ELF-1 (cell line): ENCODE results near the gene GALNT18.
"Not testable (repeated sequence)": the region's sequence is repeated elsewhere in the genome, so short reads cannot be mapped to it uniquely, and the experiment has no call there.

Experiments used
- DNase-seq: peaks from one replicate; pipeline ENCODE4 v3.0.0-alpha.2; 2016; ENCODE audit warnings: low read depth, low spot score

GALNT18 gene

DNA sequence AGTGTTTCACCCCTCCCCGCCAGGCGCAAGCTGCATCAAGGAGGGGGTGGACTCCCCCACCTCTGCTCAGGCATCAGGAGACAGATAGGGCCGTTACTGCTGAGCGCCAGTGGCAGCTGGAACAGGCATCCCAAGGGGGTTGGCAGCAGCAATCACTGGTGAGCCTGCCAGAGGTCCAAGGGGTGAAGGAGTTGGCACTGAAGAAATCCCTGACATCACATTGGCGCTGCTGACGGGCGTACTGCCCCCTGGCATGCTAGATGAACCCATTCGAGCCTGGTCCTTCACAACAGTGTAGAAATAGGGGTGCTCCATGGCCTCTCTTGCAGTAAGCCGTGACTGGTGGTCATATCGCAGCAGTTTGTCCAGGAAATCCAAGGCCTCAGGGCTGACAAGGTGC, 270.0 kb downstream of the GALNT18 start:
- DNase-seq, result not testable (repeated sequence)

DNA sequence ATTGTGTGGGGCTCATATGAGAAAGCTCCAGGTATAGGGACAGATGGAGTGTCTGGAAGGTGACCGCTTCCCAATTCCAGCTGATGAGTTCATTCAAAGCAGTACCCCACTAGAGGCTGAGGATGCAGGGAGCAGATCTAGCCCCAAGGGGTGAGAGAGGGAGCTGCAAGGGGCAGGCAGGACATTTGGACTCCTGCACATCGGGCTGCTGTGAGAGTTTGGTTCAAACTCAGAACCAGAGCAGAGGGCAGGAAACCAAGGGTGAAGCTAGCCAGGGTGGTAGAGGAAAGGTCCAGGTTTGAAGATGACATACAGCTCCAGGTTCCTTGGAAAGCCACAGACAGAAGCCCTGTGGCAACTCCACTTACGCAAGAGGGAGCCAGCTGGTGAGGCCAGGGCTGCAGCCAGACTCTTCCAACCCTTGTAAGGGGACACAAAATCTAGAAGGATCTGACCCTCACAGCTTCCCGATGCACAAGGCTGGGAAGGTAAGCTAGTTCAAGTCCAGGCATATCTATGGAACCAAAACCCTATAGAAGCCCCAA, 270.7 kb downstream of the GALNT18 start:
- no peak for DNase-seq

DNA sequence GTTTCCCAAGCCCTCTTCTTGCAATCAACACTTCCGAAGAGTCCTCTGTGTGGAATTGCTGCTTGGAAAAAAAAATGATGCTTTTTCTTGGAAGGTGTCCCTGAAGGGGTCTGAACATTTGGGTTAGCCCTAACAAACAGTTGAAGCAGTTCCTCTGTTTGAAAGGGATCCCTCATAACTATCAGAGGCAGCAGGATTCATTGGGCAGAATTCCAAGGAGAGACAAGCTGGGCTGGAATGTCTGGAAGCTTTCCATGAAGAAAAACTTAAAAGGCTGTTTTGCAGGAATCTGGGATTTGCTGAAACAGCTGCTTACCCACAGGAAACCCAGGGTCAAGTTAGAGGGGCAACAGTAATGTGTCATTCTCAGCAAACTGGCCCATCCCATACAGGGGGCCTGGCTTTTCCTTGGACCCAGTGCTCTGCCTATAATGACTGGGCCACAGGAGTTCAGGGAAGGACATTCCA, 271.9 kb downstream of the GALNT18 start:
- no peak for DNase-seq

DNA sequence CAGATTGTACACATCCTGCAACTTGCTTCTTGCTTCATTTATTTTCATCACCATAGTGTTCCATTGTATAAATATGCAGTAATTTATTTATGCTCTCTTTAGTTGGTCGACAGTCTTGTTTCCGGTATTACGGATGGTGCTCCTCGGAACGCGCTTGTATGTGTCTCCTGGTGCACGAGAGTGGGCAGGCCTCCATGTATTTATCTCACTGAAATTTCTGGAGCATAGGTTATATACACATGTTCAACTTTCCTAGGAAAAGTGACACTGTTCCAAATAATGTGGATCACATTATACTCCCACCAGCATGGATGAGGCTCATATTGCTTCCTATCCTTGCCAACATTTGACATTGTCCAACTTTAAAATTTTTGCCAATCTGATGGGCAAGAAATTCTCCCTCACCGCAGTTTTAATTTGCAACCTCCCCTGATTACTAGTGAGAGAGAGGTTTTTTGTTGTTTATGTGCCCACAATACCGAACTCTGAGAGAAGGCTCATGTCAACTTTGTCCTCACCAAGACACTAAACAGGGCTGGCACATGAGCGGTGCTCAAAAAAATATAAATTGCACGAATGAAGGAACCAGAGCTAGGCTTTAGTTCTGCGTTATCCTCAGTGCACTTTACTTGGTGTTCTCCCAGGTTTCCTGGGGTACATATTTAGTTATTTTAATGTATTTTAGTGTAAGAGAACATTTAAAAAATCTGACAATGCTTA, 272.5 kb downstream of the GALNT18 start:
- no peak for DNase-seq

DNA sequence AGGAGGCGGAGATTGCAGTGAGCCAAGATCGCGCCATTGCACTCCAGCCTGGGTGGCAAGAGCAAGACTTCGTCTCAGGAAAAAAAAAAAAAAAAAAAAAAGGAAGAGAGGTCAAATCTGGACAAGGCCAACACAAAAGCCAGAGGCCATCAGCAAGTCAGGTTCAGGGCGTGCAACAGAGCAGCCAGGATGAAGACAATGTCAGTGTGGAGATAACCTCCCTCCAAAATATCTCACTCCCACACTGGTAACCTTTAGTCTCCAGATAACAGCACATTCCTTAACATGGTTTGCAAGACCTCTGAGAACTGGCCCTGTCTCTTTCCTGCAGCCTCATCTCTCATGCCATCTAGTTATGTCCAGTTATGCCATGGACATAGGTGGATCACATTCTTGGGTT, 273.5 kb downstream of the GALNT18 start:
- no peak for DNase-seq

DNA sequence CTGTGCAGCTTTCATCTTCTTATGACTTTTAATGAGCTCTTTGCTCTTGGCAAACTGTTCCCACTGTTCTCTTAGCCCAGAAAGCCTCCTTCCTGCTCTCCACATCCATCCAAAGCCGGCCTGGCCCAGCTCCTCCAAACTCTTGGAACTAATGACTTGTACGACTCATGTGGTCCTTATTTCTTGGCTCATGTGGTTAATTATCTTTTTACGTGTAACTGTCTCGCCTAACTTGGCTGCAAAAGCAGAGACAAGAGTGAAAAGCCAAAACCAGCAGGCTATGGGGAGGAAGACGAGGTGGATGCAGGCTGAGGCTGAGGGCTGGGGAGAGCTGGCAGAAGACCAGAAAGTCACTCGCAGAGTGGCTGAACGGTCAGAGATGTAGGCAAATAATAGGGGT, 274.2 kb downstream of the GALNT18 start:
- no peak for DNase-seq

DNA sequence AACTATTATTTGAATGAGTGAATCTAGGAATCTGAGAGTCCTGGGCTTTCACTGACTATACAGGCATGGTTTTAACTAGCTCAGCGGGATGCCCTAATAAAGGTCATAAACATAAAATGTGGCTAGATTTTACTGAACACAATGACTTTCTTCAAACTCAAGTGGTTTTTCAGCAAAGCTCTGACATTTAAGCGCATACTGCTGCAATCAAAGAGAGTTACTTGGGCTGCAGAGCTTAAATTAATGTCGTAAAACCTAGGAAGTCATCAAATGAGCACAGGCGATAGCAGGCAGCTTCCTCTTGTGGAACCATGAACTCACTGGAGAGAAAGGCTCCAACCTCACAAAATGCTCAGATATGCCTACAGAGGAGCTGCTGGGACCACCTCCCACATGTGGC, 275.5 kb downstream of the GALNT18 start:
- DNase-seq, result no peak

DNA sequence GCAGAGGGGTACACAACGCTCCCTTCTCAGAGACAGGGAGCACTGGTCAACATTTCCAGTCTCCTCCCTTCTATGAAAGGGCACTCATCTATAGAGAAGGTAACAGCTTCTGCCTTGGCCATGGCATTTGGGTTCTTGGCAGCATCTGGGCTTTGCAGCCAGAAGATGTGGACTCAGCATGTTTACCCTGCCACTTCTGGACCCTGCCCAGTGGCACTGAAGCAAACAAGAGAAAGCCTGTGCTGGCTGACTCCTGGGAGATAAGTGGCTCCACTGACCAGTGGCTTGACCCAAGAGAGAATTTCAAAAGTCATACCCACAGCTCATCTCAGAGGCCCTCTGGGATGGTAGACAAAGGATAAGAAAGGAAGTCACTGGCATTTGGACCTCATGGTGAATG, 276.7 kb downstream of the GALNT18 start:
- no peak for DNase-seq

DNA sequence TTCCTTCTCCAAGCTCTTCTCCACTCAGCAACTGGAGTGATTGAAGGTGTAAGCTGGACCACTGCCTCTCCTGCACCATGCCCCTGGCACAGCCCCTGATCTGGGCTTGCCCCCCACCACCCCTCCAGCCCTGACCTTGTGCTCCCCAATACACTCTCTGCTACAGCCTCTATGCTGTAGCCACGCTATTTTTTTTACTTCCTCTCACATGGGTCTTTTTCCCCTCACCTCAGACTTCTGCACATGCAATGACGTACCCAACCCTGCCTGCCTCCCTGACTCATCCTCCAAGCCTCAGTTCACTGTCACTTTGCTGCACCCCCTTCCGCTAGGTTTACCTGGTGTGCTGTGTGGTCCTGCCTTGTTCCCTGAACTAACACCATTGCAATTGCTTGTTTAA, 277.8 kb downstream of the GALNT18 start:
- no peak for DNase-seq

DNA sequence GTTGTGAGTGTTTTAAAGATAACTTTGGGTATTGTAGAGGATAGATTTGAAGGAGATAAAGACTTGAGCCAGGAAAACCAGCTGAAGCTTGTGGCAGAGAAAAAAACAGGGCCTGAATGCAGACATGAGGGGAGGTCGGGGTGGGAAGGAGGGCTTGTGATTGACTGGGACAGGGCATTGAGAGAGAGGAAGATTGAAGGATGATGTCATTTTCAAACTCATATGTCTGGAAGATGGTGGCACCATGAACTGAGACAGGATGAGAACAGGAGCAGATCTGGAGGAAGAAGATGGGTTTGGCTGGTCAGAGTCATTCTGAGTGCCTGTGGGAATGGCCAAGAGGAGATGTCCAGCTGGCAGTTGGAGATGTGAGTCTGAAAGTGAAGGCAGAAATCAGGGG, 283.5 kb downstream of the GALNT18 start:
- DNase-seq, result no peak

DNA sequence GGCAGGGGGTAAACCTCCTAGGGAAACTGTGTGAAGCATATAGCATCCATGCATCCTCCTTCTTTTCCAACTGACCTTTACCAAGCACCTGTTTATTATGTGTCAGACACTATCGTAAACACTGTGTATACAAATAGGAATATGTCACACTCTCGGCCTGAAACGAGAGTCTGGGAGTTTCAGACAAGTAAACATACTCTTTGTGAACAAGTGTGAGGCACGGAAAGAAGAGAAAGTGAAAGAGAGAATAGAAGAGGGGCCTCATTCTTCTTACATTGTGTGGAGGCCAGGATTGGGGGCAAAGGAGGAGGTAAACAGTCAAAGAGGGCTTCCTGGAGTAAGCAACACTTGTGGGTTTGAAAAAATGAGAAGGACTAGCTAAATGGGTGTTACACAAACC, 285.1 kb downstream of the GALNT18 start:
- no peak for DNase-seq

DNA sequence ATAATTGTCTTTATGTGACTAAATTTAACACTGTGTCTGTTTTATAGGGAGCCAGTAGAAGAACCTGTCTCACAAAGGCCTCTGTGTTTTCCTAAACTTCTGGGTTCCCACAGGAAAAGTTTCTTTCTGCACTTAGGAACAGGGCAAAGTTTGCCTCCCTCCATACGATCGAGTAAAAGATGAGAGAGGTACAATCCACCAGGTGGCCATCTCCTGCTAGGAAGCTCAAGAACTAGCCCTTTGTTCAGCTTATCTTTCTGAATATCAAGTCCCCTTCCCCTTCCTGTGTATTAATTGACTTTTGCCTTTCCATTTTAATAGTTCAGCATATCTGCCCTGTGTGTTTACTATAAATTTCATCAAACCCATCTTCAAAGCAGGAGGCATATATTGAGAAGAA, 286.8 kb downstream of the GALNT18 start:
- no peak for DNase-seq

DNA sequence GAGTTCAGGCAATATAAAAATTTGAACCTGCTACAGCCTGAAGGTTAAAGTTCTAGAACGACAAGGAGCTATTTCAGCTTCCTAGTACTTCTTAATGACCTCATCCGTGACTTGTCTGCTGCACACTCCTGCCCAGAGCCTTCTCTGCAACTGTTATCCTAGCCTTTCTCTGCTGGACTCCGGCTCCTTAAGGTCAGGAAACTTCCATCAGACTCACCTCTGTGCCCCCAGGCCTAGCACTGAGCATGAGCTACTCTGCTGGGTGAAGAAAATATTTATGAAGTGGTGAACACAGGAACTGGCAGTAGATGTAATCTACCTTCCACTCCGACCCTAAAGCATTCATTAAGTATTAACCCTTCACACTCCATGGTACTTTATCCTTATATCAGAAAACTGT, 287.2 kb downstream of the GALNT18 start:
- DNase-seq, result peak; percentile 16

DNA sequence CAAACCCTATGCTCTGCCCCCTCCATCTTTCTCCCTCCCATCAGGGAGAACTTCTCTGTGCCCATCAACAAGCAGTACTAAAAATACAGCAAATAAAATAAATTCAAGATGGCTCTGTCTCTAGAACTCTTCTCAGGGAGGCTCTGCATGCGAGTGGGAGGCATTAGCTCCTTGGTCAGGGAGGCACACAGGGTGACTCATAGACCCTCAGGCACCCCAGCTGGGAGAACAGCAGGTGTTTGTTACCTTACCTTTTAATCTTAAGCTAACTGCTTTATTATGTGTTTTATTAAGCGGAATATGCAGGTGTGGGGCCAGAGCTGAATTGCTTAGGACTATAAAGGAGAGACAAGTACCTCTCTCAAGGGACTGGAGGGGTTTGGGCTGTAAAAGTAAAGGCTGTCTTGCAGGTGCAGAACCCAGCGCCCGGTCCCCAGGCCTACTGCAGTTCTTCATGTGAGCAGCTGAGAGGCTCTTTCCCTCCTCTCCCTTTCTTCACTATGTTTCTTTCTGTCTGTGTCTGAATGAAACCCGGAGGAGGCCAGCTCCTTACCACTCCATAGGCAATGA, 289.6 kb downstream of the GALNT18 start:
- peak; percentile 35 for DNase-seq

DNA sequence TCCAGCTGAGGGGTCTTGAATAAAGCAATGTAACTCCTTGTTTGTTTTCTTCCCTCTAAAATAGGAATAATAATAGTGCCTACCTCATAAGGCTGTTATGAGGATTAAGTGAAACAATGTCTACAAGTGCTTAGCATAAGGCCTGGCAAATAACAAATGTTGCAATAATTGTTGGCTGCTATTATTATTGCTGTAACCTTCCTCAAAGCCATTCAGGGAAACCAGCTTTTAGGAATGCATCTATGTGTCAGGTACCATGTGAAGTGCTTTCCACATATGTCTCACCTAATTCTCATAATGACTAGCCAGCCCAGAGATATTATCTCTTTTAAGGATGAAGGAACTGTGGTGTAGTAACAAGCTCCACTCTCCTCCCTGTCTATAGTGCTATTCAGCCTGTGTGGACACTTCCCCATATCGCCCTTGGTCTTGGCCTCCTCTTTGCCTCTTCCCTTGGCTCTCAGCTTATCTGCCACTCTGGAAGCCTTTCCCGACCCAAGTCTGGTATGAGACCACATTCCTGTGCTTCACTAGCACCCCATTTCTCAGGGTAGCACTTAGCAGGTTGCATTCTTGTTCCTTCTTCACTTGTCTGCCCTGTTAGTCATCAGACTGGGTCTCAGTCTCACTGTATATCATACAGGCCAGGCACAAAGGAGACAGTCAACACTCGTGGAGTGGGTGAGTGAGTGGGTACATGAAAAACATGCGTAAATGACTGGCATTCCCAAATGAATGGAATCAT, 292.6 kb downstream of the GALNT18 start:
- no peak for DNase-seq

DNA sequence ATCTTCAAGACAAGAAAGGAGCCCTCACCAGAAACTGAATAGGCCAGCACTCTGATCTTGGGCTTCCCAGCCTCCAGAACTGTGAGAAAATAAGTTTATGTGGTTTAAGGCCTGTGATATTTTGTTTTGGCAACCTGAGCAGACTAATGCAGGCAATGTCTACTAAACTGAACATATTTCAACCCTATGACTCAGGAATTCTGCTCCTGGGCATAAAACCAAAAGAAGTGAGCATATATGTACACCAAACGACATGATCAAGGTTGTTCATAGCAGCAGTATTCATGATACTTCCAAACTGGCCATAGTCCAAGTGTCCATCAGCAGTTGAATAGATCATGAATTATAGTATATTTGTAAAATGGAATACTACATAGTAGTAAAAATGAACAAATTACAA, 297.7 kb downstream of the GALNT18 start:
- DNase-seq, result no peak

DNA sequence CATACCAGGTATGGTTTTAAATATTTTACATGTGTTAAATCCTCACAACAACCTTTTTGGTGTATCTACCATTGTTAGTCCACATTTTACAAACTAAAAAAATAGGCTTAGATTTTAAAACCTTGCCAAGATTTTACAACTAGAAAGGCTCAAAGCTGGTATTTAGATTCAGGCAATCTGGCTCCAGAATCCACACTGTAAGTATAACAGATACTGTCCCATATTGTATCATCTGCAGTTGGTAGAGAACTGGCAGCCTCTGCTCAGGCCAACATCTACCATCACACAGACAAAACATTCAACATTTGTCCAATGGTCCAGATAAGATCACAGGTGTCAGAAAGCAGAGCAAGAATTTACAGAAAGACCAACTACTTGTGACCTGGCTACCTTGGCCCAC, 299.7 kb downstream of the GALNT18 start:
- DNase-seq, result no peak

DNA sequence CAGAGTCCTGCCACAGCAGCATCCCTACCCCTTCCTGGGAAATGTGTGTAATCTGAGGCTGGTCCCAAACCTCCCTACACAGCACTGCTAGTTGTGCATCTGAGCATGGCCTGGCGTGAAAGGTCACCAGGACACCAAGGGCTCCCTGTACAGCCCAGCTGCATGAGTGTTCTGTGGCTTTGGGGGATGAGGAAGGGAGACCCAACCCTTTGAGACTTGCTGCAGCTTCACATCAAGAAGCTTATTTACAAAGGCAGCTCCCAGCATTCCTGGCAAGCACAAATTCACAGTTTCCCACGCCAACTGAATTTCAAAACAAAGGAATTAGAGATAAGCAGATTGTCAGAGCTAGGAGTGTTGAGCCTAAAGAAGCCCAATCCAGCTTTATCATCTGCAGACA, 301.0 kb downstream of the GALNT18 start:
- DNase-seq, result no peak

DNA sequence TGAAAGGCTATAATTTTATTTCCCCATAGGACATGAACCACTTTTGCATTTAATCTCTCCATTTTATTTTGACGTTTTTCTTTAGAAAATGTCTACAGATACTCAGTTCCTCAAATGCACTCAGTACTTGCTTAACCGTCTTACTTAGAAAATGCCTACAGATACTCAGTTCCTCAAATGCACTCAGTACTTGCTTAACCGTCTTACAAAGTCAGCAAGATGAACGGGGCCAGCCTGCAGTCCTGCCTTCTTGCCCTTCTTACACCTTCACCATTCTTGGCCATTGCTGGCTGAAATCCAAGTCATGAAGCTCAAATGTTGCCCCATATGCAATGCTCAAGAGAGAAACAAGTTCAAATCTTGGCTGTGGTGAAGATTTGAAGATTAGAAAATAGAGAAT, 302.8 kb downstream of the GALNT18 start:
- no peak for DNase-seq

DNA sequence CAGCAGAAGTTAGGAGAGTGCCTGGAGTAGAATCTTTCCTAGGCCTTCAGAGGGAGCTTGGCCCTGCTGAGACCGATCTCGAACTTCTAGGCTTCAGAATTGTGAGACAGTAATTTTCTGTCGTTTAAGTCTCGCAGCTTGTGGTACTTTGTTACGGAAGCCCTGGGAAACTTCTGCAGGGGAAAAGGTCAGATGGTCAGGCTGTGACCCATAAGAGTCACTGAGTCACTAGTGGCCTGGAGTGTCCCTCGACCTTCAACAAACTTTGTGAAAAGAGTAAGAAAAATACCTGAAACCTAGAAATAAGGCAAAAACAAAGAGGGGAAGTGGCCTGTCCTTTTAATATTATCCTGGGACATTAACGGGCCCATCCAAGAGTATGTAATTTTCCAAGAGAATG, 303.3 kb downstream of the GALNT18 start:
- no peak for DNase-seq

DNA sequence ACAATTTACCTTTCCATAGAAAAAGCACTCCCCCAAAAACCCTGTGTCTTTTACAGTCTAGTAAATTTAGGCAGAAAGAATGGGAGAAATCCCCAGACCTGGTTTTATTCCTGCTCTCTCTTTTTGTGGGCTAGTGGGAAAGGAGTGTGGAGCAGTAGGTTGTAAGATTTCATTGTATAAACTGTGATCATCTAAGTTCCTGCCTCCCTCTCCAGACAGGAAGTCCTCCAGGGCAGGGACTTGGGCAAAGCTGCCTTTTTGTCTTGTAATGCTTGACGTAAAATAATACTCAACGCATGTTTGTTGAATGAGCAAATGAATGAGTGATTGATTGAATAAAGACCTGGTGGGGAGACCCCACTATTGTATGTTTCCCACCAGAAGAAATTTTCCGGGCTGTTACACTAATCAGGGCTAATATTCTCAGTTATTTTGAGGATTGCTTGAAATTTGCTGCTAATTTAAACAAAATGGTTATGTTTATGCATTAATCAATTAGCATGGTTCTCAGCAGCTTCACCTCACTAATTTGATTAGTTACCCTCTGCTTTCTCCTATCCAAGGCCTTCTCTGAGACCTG, 305.1 kb downstream of the GALNT18 start:
- DNase-seq, result no peak
